Karpas-422 (cell line): ENCODE measurements around the gene NIPAL4. TPM values are rescaled to one million over a fixed set of nuclear protein-coding genes. Genes with fewer than 3 reads are reported as not detected.

Experiments
- DNase-seq: peaks from one replicate; pipeline ENCODE4 v3.0.0-alpha.2; 2015
- H2AFZ ChIP-seq: fragments of 200-600 bp; sonication (generic); 2 replicates; pipeline ENCODE4 v1.6.1; 2014; ENCODE audit warnings: antibody characterized with exemption, low read length, mixed read lengths
- H3K27ac ChIP-seq: fragments of 200-600 bp; sonication (generic); 2 replicates; pipeline ENCODE4 v1.5.1; 2014; ENCODE audit warnings: mild to moderate bottlenecking, low read length, moderate library complexity
- H3K27me3 ChIP-seq: fragments of 200-600 bp; sonication (generic); 2 replicates; pipeline ENCODE4 v1.6.1; 2014; ENCODE audit warnings: low read length, mixed read lengths
- H3K36me3 ChIP-seq: fragments of 200-600 bp; sonication (generic); 2 replicates; pipeline ENCODE4 v1.6.1; 2014; ENCODE audit warnings: low read length, mixed read lengths; ENCODE audit not compliant: insufficient read depth
- H3K4me1 ChIP-seq: fragments of 200-600 bp; sonication (generic); 2 replicates; pipeline ENCODE4 v1.6.1; 2014; ENCODE audit warnings: mild to moderate bottlenecking, low read length, mixed read lengths
- H3K4me2 ChIP-seq: fragments of 200-600 bp; sonication (generic); 2 replicates; pipeline ENCODE4 v1.6.1; 2014; ENCODE audit warnings: low read length, low read depth, mild to moderate bottlenecking; ENCODE audit not compliant: poor library complexity, severe bottlenecking
- H3K4me3 ChIP-seq: fragments of 200-600 bp; sonication (generic); 2 replicates; pipeline ENCODE4 v1.5.1; 2014; ENCODE audit warnings: mild to moderate bottlenecking, antibody characterized with exemption, low read length, mixed read lengths
- H3K79me2 ChIP-seq: fragments of 200-600 bp; sonication (generic); 2 replicates; pipeline ENCODE4 v1.6.1; 2014; ENCODE audit warnings: mild to moderate bottlenecking, low read length, mixed read lengths
- H3K9ac ChIP-seq: fragments of 200-600 bp; sonication (generic); 2 replicates; pipeline ENCODE4 v1.6.0; 2014; ENCODE audit warnings: low read length
- H3K9me2 ChIP-seq: fragments of 200-600 bp; sonication (generic), shearing (Covaris generic); replicated peaks from 2 replicates; pipeline ENCODE4 v1.6.0; 2014; ENCODE audit warnings: mild to moderate bottlenecking, low read length, moderate library complexity; ENCODE audit not compliant: insufficient read depth
- H3K9me3 ChIP-seq: fragments of 300-700, 200-600 bp; sonication (generic); 2 replicates; pipeline ENCODE4 v1.6.1; 2014; ENCODE audit warnings: low read length, mixed read lengths
- H4K20me1 ChIP-seq: fragments of 200-600 bp; sonication (generic); 2 replicates; pipeline ENCODE4 v1.6.1; 2014; ENCODE audit warnings: mild to moderate bottlenecking, antibody characterized with exemption, low read length, low read depth; ENCODE audit not compliant: insufficient read depth
- total RNA-seq: library from RNA; depleted of rRNA; stranded (reverse); fragments of >200 nt; shearing (Covaris generic); gene quantifications from 2 replicates; pipeline ENCODE4 v1.2.3, GENCODE V29; 2014; ENCODE audit warnings: low replicate concordance

The NIPAL4 gene
- total RNA-seq, 1 experiment from 2014 or later, result not detected

DNA sequence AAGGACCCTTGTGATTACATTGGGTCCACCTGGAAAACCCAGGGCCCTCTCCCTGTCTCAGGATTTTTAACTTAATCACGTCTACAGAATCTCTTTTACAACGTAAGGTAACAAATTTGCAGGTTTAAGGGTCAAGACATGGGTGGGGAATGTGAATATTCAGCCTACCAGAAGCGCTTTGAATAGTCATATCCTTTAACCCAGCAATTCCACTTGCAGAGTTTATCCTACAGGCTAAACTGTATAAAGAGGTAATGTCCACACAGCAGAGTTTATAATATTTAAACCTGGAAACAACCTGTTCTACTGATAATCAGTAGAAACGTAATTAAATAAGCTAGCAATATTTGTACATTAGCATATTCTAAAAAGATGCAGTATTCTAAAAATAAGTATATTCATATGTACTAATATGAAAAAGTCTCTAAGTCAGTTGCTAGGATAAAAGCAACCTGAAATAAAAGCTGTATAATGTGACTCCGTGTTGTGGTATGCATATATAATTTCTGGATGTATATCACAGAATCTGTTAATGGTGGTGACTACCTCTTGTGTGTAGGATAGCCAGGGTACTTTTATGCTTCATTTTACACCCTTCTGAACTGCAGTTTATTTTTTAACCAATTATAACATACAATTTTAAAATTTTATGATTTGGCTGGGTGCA is 14.1 kb upstream of the NIPAL4 start:
- H3K9ac ChIP-seq, result no peak overlapping the region
- no peak overlapping the region for H3K4me3 ChIP-seq
- peaks cover 10% of the 10 kb centered on the region for H3K4me1 ChIP-seq
- H3K79me2 ChIP-seq, result no peaks in the 10 kb centered on the region
- DNase-seq, result peak; percentile 27
- H3K27me3 ChIP-seq, result no peaks in the 10 kb centered on the region
- H4K20me1 ChIP-seq, result no peaks in the 10 kb centered on the region
- no peaks in the 10 kb centered on the region for H3K9me3 ChIP-seq
- no peaks in the 10 kb centered on the region for H3K9me2 ChIP-seq
- no peak overlapping the region for H3K4me2 ChIP-seq
- no peaks in the 10 kb centered on the region for H3K36me3 ChIP-seq
- H2AFZ ChIP-seq, result no peak overlapping the region
- no peak overlapping the region for H3K27ac ChIP-seq

GRCh38 chr5:157446412-157446935 is 13.5 kb upstream of the NIPAL4 start:
- no peaks in the 10 kb centered on the region for H3K36me3 ChIP-seq
- no peak for DNase-seq
- no peaks in the 10 kb centered on the region for H3K27me3 ChIP-seq
- H4K20me1 ChIP-seq, result no peaks in the 10 kb centered on the region
- H3K4me1 ChIP-seq, result peaks cover 10% of the 10 kb centered on the region
- no peak overlapping the region for H3K27ac ChIP-seq
- no peak overlapping the region for H2AFZ ChIP-seq
- H3K9me3 ChIP-seq, result no peaks in the 10 kb centered on the region
- H3K9me2 ChIP-seq, result no peaks in the 10 kb centered on the region
- H3K4me3 ChIP-seq, result no peak overlapping the region
- no peaks in the 10 kb centered on the region for H3K79me2 ChIP-seq
- H3K9ac ChIP-seq, result no peak overlapping the region
- no peak overlapping the region for H3K4me2 ChIP-seq

- no peak overlapping the region for H3K4me3 ChIP-seq
- no peaks in the 10 kb centered on the region for H3K79me2 ChIP-seq
- H3K36me3 ChIP-seq, result no peaks in the 10 kb centered on the region
- H3K4me2 ChIP-seq, result no peak overlapping the region
- H3K4me1 ChIP-seq, result peaks cover 10% of the 10 kb centered on the region
- H2AFZ ChIP-seq, result no peak overlapping the region
- H3K27me3 ChIP-seq, result no peaks in the 10 kb centered on the region
- H3K9me2 ChIP-seq, result no peaks in the 10 kb centered on the region
- no peaks in the 10 kb centered on the region for H4K20me1 ChIP-seq
- no peak overlapping the region for H3K27ac ChIP-seq
- no peaks in the 10 kb centered on the region for H3K9me3 ChIP-seq
- H3K9ac ChIP-seq, result no peak overlapping the region
- peak; percentile 34 for DNase-seq
Measured at GRCh38 chr5:157447201-157447637, 12.8 kb upstream of the NIPAL4 start.

- Histone ChIP-seq H3K36me3 (no peaks in the 10 kb centered on the region), H3K79me2 (no peaks in the 10 kb centered on the region), H3K9me3 (no peaks in the 10 kb centered on the region), H3K4me2 (no peak overlapping the region), H4K20me1 (no peaks in the 10 kb centered on the region), H3K4me3 (no peak overlapping the region), H2AFZ (peak overlapping the region; percentile 26; the same call in 1 of the 2 replicates), H3K9me2 (no peaks in the 10 kb centered on the region), H3K27ac (no peak overlapping the region), H3K27me3 (no peaks in the 10 kb centered on the region), H3K4me1 (peaks cover 10% of the 10 kb centered on the region), H3K9ac (no peak overlapping the region)
- peak; percentile 24 for DNase-seq
Measured at GRCh38 chr5:157449011-157449723, 10.8 kb upstream of the NIPAL4 start.

GRCh38 chr5:157450024-157450423 is 10.0 kb upstream of the NIPAL4 start:
- Histone ChIP-seq H3K27me3 (no peaks in the 10 kb centered on the region), H3K4me1 (peaks cover 10% of the 10 kb centered on the region), H4K20me1 (no peaks in the 10 kb centered on the region), H2AFZ (no peak overlapping the region), H3K4me2 (no peak overlapping the region), H3K9me3 (no peaks in the 10 kb centered on the region), H3K9ac (no peak overlapping the region), H3K36me3 (no peaks in the 10 kb centered on the region), H3K27ac (no peak overlapping the region), H3K79me2 (no peaks in the 10 kb centered on the region), H3K4me3 (no peak overlapping the region), H3K9me2 (no peaks in the 10 kb centered on the region)
- no peak for DNase-seq

DNA sequence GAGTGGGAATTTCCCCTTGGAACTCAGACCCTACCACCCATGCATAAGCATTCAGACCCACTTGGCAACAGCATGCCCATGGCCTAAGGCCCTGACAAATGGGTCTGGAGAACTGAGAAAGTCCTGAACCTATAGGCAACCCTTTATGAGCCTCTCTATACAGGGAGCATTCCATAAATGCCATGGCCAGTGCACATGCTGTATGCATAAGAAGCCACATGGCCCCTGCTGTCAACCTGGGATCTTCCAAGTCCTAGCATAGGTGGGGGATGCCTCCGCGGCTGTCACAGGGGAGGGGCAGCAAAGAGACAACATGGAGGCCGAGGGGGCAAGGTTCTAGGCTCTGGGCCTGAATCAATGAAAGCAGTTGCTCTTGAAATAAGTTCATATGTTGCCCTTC is 8.2 kb upstream of the NIPAL4 start:
- peak; percentile 37 for DNase-seq
- no peak overlapping the region for H3K4me3 ChIP-seq
- H3K4me1 ChIP-seq, result peaks cover 10% of the 10 kb centered on the region
- H3K9me2 ChIP-seq, result no peaks in the 10 kb centered on the region
- no peaks in the 10 kb centered on the region for H3K79me2 ChIP-seq
- no peak overlapping the region for H2AFZ ChIP-seq
- H3K27ac ChIP-seq, result no peak overlapping the region
- no peak overlapping the region for H3K4me2 ChIP-seq
- no peaks in the 10 kb centered on the region for H3K9me3 ChIP-seq
- H3K36me3 ChIP-seq, result no peaks in the 10 kb centered on the region
- no peak overlapping the region for H3K9ac ChIP-seq
- H4K20me1 ChIP-seq, result no peaks in the 10 kb centered on the region
- H3K27me3 ChIP-seq, result no peaks in the 10 kb centered on the region

DNA sequence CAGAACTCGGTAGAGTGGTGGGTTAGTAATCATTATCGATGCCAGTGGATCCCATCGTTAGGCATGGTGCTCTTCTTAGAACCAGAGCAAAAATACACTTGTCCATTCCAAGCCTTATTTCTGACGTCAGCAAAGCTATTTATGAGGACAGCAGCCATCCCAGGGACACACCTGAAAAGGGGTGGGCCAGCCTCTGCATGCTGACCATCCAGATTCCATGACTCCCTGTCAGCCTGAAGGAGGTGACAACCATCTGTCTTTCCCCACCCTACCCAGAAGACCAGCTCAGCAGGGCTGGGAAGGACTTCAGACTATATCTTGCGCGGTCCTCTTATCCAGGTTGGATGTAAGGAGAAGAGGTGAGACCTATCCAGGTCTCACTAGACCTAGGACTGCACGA is 5.7 kb upstream of the NIPAL4 start:
- H3K4me3 ChIP-seq, result no peak overlapping the region
- no peak for DNase-seq
- H3K4me1 ChIP-seq, result peaks cover 7% of the 10 kb centered on the region

GRCh38 chr5:157455057-157455456 is 5.0 kb upstream of the NIPAL4 start:
- H3K4me3 ChIP-seq, result no peak overlapping the region
- no peak overlapping the region for H3K4me2 ChIP-seq
- DNase-seq, result no peak
- H3K36me3 ChIP-seq, result no peaks in the 10 kb centered on the region
- no peaks in the 10 kb centered on the region for H3K79me2 ChIP-seq
- no peak overlapping the region for H3K9ac ChIP-seq
- no peaks in the 10 kb centered on the region for H4K20me1 ChIP-seq
- H3K27ac ChIP-seq, result no peak overlapping the region
- H3K4me1 ChIP-seq, result peaks cover 6% of the 10 kb centered on the region
- no peaks in the 10 kb centered on the region for H3K9me2 ChIP-seq
- H3K9me3 ChIP-seq, result no peaks in the 10 kb centered on the region
- H2AFZ ChIP-seq, result no peak overlapping the region
- no peaks in the 10 kb centered on the region for H3K27me3 ChIP-seq

More for the DNA sequence above, 5.7 kb upstream of the NIPAL4 start:
- no peaks in the 10 kb centered on the region for H3K36me3 ChIP-seq
- H3K9ac ChIP-seq, result no peak overlapping the region
- no peak overlapping the region for H2AFZ ChIP-seq
- no peaks in the 10 kb centered on the region for H3K27me3 ChIP-seq
- no peaks in the 10 kb centered on the region for H4K20me1 ChIP-seq
- H3K9me3 ChIP-seq, result no peaks in the 10 kb centered on the region
- H3K4me2 ChIP-seq, result no peak overlapping the region
- no peak overlapping the region for H3K27ac ChIP-seq
- H3K79me2 ChIP-seq, result no peaks in the 10 kb centered on the region
- H3K9me2 ChIP-seq, result no peaks in the 10 kb centered on the region
